ENCODE results near the gene C3orf18.

GRCh38 chr3:50592568-50592967 lies 25.0 kb upstream of the C3orf18 start:
- TF ChIP-seq CTCF (IDR thresholded peaks at IDR 0.05) (no peak), POLR2A (IDR thresholded peaks at IDR 0.05) (no peak)

Measured in transverse colon (tissue), 3 donors.